ENCODE data around the gene GRN. TPM values are rescaled to one million over a fixed set of nuclear protein-coding genes. Genes with fewer than 3 reads are reported as not detected.
"Not testable (repeated sequence)": the region's sequence is repeated elsewhere in the genome, so short reads cannot be mapped to it uniquely, and the experiment has no call there.

Gene GRN
- total RNA-seq, 1 experiment from 2014 or later: 285 TPM

- DNase-seq (ENCODE audit: low spot score): no peak
These were observed 1.2 kb downstream of the GRN start for GRCh38 chr17:44346064-44346844.

GRCh38 chr17:44347206-44348055 is 2.3 kb downstream of the GRN start:
- DNase-seq (ENCODE audit: low spot score): not testable (repeated sequence)

- peak; percentile 60 for DNase-seq (ENCODE audit: low spot score)
These were observed 3.3 kb downstream of the GRN start for GRCh38 chr17:44348234-44348987.

DNA sequence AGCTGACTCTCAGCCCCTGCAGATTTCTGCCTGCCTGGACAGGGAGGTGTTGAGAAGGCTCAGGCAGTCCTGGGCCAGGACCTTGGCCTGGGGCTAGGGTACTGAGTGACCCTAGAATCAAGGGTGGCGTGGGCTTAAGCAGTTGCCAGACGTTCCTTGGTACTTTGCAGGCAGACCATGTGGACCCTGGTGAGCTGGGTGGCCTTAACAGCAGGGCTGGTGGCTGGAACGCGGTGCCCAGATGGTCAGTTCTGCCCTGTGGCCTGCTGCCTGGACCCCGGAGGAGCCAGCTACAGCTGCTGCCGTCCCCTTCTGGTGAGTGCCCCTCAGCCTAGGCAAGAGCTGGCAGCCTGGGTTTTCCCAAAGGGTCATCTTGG is 3.9 kb downstream of the GRN start:
- no peak for DNase-seq (ENCODE audit: low spot score)

- DNase-seq (ENCODE audit: low spot score): no peak
These were observed 4.5 kb downstream of the GRN start for GRCh38 chr17:44349553-44350070.

GRCh38 chr17:44350733-44351226 is 5.7 kb downstream of the GRN start:
- DNase-seq (ENCODE audit: low spot score): peak; percentile 45

DNA sequence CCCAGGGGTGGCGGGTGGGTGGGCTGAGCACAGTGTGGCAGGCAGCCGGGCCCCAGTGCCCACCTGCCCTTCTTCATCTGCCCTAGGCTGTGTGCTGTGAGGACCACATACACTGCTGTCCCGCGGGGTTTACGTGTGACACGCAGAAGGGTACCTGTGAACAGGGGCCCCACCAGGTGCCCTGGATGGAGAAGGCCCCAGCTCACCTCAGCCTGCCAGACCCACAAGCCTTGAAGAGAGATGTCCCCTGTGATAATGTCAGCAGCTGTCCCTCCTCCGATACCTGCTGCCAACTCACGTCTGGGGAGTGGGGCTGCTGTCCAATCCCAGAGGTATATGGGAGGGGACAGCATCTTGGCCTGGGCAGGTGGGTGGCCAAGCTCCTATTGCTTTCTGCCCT is 6.4 kb downstream of the GRN start:
- no peak for DNase-seq (ENCODE audit: low spot score)

GRCh38 chr17:44351961-44352827 is 7.1 kb downstream of the GRN start:
- no peak for DNase-seq (ENCODE audit: low spot score)

- DNase-seq (ENCODE audit: low spot score): no peak
These were observed 7.9 kb downstream of the GRN start for GRCh38 chr17:44352828-44353671.

DNA sequence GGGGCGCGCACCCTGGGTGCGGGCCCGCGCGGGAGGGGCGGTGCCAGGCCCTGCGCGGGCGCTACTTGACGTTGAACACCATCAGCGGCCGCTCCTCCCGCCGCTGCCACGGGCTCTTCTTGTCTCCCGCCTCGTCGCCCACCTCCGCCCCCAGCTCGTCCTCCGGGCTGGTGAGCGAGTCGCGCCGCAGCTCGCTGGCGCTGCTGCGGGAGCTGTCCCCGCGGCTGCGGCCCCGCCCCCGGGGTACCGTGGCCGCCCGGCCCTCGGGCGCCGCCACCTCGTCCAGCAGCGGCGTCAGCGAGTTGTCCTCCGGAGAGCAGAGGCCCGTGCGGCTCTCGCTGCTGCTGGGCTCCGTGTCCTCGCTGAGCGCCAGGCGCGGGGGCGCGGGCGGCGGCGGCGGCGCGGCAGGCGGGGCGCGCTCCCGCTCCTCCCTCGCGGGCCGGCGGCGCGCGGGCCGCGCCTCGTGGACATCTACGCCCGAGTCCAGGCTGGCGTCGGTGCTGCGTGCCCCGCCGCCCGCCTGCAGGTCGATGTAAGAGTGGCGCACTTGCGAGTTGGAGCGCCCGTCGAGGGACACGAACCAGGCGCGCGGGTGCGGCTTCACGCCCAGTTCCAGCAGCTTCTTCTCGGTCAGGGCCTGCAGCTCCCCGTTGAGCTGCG is 8.7 kb downstream of the GRN start:
- no peak for DNase-seq (ENCODE audit: low spot score)

- DNase-seq (ENCODE audit: low spot score): no peak
These were observed 9.8 kb downstream of the GRN start for GRCh38 chr17:44354582-44355561.

DNA sequence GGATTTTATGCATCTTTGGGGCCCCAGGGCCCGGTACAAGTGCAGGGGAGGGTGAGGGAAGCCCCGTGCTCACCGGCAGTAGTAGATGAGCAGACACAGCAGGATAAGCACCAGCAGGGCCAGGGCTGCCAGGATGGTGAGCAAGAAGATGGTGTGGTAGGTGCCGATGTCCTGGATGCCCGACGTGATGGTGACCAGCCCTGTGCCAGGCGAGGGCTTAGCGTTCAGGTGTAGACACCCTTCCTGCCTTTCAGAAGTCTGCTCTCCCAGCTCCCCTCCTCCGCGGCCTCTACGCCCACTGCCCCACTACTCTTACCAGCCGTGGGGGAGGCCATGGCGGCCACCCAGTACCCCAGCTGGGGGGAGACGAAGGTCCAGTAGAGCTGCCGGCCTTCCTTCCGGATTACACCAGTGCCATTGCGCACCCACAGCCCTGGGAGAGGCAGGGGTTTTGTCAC is 10.6 kb downstream of the GRN start:
- no peak for DNase-seq (ENCODE audit: low spot score)

DNA sequence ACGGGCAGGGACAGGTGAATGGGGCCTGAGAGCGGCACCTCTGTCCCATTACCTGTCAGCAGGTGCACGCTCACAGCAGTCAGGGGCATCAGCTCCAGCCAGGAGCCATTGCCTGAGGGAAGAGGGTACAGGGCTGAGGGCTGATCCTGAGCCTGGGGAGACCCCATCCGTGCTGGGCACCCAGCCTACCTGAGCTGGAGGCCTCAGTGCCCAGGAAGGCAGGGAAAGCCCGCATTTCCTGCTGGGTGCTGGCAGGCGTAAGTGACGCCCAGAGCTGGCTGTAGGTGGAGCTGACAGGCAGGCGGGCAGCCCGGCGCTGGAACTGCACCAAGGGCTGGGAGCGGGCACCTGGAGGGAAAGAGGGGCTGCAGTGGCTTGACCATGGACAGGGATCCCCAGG is 11.1 kb downstream of the GRN start:
- no peak for DNase-seq (ENCODE audit: low spot score)

DNA sequence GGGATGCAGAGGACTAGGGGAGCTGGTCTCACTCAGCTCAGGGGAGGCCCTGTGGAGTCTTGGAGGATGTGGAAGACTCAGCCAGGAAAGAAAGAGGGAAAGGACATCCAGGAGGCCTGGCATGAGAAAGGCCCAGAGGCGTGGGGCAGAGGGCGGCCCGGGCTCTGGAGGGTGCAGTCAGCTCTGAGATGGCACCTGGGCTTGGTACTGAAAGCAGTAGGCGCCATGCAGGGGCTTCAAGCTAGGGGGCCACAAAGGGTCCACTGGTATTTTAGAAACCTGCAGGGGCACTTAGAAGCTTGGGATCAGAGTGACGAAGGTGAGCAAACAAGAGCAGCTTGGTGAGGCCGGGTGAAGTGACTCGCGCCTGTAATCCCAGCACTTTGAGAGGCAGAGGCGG is 13.0 kb downstream of the GRN start:
- DNase-seq (ENCODE audit: low spot score): no peak

GRCh38 chr17:44359006-44359405 is 13.9 kb downstream of the GRN start:
- DNase-seq (ENCODE audit: low spot score): no peak

DNA sequence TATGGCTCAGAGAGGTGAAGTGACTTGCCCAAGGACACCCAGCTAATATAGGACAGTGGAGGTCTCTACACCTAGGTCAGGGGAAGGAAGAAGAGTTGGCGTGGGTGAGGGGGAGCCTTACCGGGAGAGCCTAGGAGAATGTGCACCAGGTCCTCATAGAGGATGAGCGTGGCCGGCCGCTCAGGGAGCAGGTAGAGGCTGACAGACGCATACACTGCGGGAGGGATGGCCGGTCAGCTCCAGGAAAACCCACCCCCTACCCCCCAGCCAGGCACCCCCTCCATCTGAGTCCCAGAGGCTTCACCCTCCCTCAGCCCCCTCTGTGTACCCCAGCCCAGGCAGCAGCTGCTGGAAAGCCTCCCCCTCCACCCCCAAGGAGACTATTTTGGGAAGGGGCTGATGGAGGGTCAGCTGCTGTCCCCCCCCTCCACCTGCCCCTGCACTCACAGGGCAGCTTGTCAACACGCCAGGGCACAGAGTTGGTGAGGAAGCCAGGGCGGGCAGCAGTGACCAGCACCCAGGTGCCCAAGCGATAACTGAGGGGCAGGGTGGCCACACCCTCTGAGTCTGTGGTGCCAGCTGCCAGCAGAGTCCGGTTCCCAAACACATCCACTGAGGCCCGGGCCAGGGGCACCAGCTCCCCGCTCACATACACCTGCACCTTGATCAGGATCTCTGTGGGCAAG is 14.5 kb downstream of the GRN start:
- no peak for DNase-seq (ENCODE audit: low spot score)

GRCh38 chr17:44360144-44360533 is 15.0 kb downstream of the GRN start:
- no peak for DNase-seq (ENCODE audit: low spot score)

GRCh38 chr17:44360826-44361225 is 15.7 kb downstream of the GRN start:
- no peak for DNase-seq (ENCODE audit: low spot score)
